Measurements from ENCODE around the gene POU3F2.

The POU3F2 gene

GRCh38 chr6:98864497-98864896, 30.1 kb downstream of the POU3F2 start:
- no peak overlapping the region for H3K4me3 ChIP-seq (ENCODE audit: low read depth, low read length)
- TF ChIP-seq POLR2A (IDR thresholded peaks at IDR 0.05; ENCODE audit: extremely low read depth, insufficient read length) = no peak
- no peak for TF ChIP-seq CTCF (IDR thresholded peaks at IDR 0.05; ENCODE audit: low read depth, low read length)
- no peak for TF ChIP-seq MAX (IDR thresholded peaks at IDR 0.05; ENCODE audit: low read depth, low read length)
- DNase-seq (ENCODE audit: low read depth) = no peak

GRCh38 chr6:98871057-98871456, 36.7 kb downstream of the POU3F2 start:
- no peak for DNase-seq (ENCODE audit: low read depth)
- no peak for TF ChIP-seq MAX (IDR thresholded peaks at IDR 0.05; ENCODE audit: low read depth, low read length)
- no peak for TF ChIP-seq MYC (IDR thresholded peaks at IDR 0.05; ENCODE audit: low read depth, low read length)
- no peak for TF ChIP-seq POLR2A (IDR thresholded peaks at IDR 0.05; ENCODE audit: extremely low read depth, insufficient read length)
- TF ChIP-seq CTCF (IDR thresholded peaks at IDR 0.05; ENCODE audit: low read depth, low read length) = no peak
- H3K4me3 ChIP-seq (ENCODE audit: low read depth, low read length) = no peak overlapping the region

- H3K4me3 ChIP-seq (ENCODE audit: low read depth, low read length) = no peak overlapping the region
- no peak for DNase-seq (ENCODE audit: low read depth)
- TF ChIP-seq POLR2A (IDR thresholded peaks at IDR 0.05; ENCODE audit: extremely low read depth, insufficient read length) (no peak), MYC (IDR thresholded peaks at IDR 0.05; ENCODE audit: low read depth, low read length) (no peak), CTCF (IDR thresholded peaks at IDR 0.05; ENCODE audit: low read depth, low read length) (no peak), MAX (IDR thresholded peaks at IDR 0.05; ENCODE audit: low read depth, low read length) (no peak)
These were observed 37.4 kb downstream of the POU3F2 start for GRCh38 chr6:98871821-98872220.

GRCh38 chr6:98875375-98875774, 41.0 kb downstream of the POU3F2 start:
- H3K4me3 ChIP-seq (ENCODE audit: low read depth, low read length) = no peak overlapping the region
- no peak for DNase-seq (ENCODE audit: low read depth)
- TF ChIP-seq MAX (IDR thresholded peaks at IDR 0.05; ENCODE audit: low read depth, low read length) = no peak
- TF ChIP-seq MYC (IDR thresholded peaks at IDR 0.05; ENCODE audit: low read depth, low read length) = no peak
- no peak for TF ChIP-seq POLR2A (IDR thresholded peaks at IDR 0.05; ENCODE audit: extremely low read depth, insufficient read length)
- TF ChIP-seq CTCF (IDR thresholded peaks at IDR 0.05; ENCODE audit: low read depth, low read length) = no peak

GRCh38 chr6:98877250-98877649, 42.9 kb downstream of the POU3F2 start:
- H3K4me3 ChIP-seq (ENCODE audit: low read depth, low read length) = no peak overlapping the region
- no peak for DNase-seq (ENCODE audit: low read depth)
- TF ChIP-seq MYC (IDR thresholded peaks at IDR 0.05; ENCODE audit: low read depth, low read length) (no peak), CTCF (IDR thresholded peaks at IDR 0.05; ENCODE audit: low read depth, low read length) (no peak), POLR2A (IDR thresholded peaks at IDR 0.05; ENCODE audit: extremely low read depth, insufficient read length) (no peak), MAX (IDR thresholded peaks at IDR 0.05; ENCODE audit: low read depth, low read length) (no peak)

GRCh38 chr6:98880486-98880885, 46.1 kb downstream of the POU3F2 start:
- TF ChIP-seq POLR2A (IDR thresholded peaks at IDR 0.05; ENCODE audit: extremely low read depth, insufficient read length) (no peak), MAX (IDR thresholded peaks at IDR 0.05; ENCODE audit: low read depth, low read length) (no peak), MYC (IDR thresholded peaks at IDR 0.05; ENCODE audit: low read depth, low read length) (no peak), CTCF (IDR thresholded peaks at IDR 0.05; ENCODE audit: low read depth, low read length) (no peak)
- H3K4me3 ChIP-seq (ENCODE audit: low read depth, low read length) = no peak overlapping the region
- DNase-seq (ENCODE audit: low read depth) = no peak

Data from NB4 (cell line).